H9 (cell line): ENCODE results near the gene EEF1G. TPM values are rescaled to one million over a fixed set of nuclear protein-coding genes. Genes with fewer than 3 reads are reported as not detected.

ENCODE experiments used
- DNase-seq: peaks from one replicate; pipeline ENCODE4 v3.0.0-alpha.2; 2017
- H2AFZ ChIP-seq: one replicate; pipeline ENCODE4 v1.6.1; 2013; ENCODE audit warnings: mild to moderate bottlenecking, low read length, control low read depth, moderate library complexity
- H2AK5ac ChIP-seq: 2 replicates; pipeline ENCODE4 v1.6.1; 2013; ENCODE audit warnings: low read length, control low read depth, mixed read lengths; ENCODE audit not compliant: insufficient read length
- H2BK120ac ChIP-seq: one replicate; pipeline ENCODE4 v1.6.1; 2013; ENCODE audit warnings: low read depth, mild to moderate bottlenecking, low read length, control low read depth, inconsistent platforms; ENCODE audit not compliant: poor library complexity, severe bottlenecking
- H2BK12ac ChIP-seq: 2 replicates; pipeline ENCODE4 v1.6.1; 2013; ENCODE audit warnings: low read length, control low read depth, mixed read lengths, low read depth; ENCODE audit not compliant: insufficient read length
- H2BK15ac ChIP-seq: 2 replicates; pipeline ENCODE4 v1.6.1; 2013; ENCODE audit warnings: low read depth, low read length, control low read depth
- H2BK20ac ChIP-seq: one replicate; pipeline ENCODE4 v1.6.1; 2013; ENCODE audit warnings: low read depth, mild to moderate bottlenecking, low read length, control low read depth, inconsistent platforms; ENCODE audit not compliant: poor library complexity, severe bottlenecking
- H2BK5ac ChIP-seq: 2 replicates; pipeline ENCODE4 v1.6.1; 2013; ENCODE audit warnings: low read length, control low read depth, mixed read lengths; ENCODE audit not compliant: insufficient read length
- H3K14ac ChIP-seq: 2 replicates; pipeline ENCODE4 v1.6.1; 2013; ENCODE audit warnings: low read length, control low read depth; ENCODE audit not compliant: insufficient read depth
- H3K18ac ChIP-seq: 2 replicates; pipeline ENCODE4 v1.6.1; 2013; ENCODE audit warnings: low read depth, mild to moderate bottlenecking, mixed read lengths, low read length, control low read depth; ENCODE audit not compliant: insufficient read length
- H3K23ac ChIP-seq: 2 replicates; pipeline ENCODE4 v1.6.1; 2013; ENCODE audit warnings: low read length, control low read depth, mixed read lengths, low read depth; ENCODE audit not compliant: insufficient read length
- H3K23me2 ChIP-seq: 2 replicates; pipeline ENCODE4 v1.6.1; 2013; ENCODE audit warnings: low read depth, mild to moderate bottlenecking, mixed read lengths, low read length, control low read depth; ENCODE audit not compliant: insufficient read length, poor library complexity, severe bottlenecking
- H3K27ac ChIP-seq: 2 replicates; pipeline ENCODE4 v1.5.1; 2013; ENCODE audit warnings: low read length, control low read depth, mixed read lengths, low read depth; ENCODE audit not compliant: insufficient read length
- H3K27me3 ChIP-seq: 2 replicates; pipeline ENCODE4 v1.6.1; 2013; ENCODE audit warnings: low read length, control low read depth, inconsistent platforms; ENCODE audit not compliant: insufficient read depth
- H3K4ac ChIP-seq: 2 replicates; pipeline ENCODE4 v1.6.1; 2013; ENCODE audit warnings: low read depth, mild to moderate bottlenecking, control low read depth, inconsistent platforms, low read length, moderate library complexity
- H3K4me1 ChIP-seq: 2 replicates; pipeline ENCODE4 v1.6.1; 2013; ENCODE audit warnings: low read length, control low read depth, inconsistent platforms; ENCODE audit not compliant: insufficient read depth
- H3K4me2 ChIP-seq: 2 replicates; pipeline ENCODE4 v1.6.1; 2013; ENCODE audit warnings: low read length, control low read depth, mixed read lengths; ENCODE audit not compliant: insufficient read length, insufficient read depth
- H3K56ac ChIP-seq: 2 replicates; pipeline ENCODE4 v1.6.1; 2013; ENCODE audit warnings: low read depth, mild to moderate bottlenecking, mixed read lengths, low read length, control low read depth; ENCODE audit not compliant: insufficient read length
- H3K79me1 ChIP-seq: 2 replicates; pipeline ENCODE4 v1.6.1; 2013; ENCODE audit warnings: low read depth, mild to moderate bottlenecking, moderate library complexity, low read length, control low read depth, inconsistent platforms; ENCODE audit not compliant: insufficient read depth, poor library complexity, severe bottlenecking
- H3K79me2 ChIP-seq: 2 replicates; pipeline ENCODE4 v1.6.1; 2013; ENCODE audit warnings: low read length, control low read depth, inconsistent platforms; ENCODE audit not compliant: insufficient read depth
- H3K9ac ChIP-seq: 2 replicates; pipeline ENCODE4 v1.6.1; 2013; ENCODE audit warnings: low read length, control low read depth, mixed read lengths; ENCODE audit not compliant: insufficient read length; ENCODE audit errors: extremely low read depth
- H3K9me3 ChIP-seq: one replicate; pipeline ENCODE4 v1.6.1; 2013; ENCODE audit warnings: low read depth, low read length, inconsistent platforms; ENCODE audit not compliant: control insufficient read depth
- H3T11ph ChIP-seq: one replicate; pipeline ENCODE4 v1.6.1; 2013; ENCODE audit warnings: mild to moderate bottlenecking, low read length, control low read depth, inconsistent platforms
- H4K20me1 ChIP-seq: one replicate; pipeline ENCODE4 v1.6.1; 2013; ENCODE audit not compliant: control insufficient read depth, insufficient read length, insufficient read depth
- H4K5ac ChIP-seq: 2 replicates; pipeline ENCODE4 v1.6.1; 2013; ENCODE audit warnings: low read depth, mild to moderate bottlenecking, mixed read lengths, low read length, control low read depth; ENCODE audit not compliant: insufficient read length
- H4K8ac ChIP-seq: replicated peaks from 2 replicates; pipeline ENCODE4 v1.6.1; 2013; ENCODE audit warnings: low read length, control low read depth, mixed read lengths, low read depth; ENCODE audit not compliant: insufficient read length
- H4K91ac ChIP-seq: 2 replicates; pipeline ENCODE4 v1.6.1; 2013; ENCODE audit warnings: low read depth, mild to moderate bottlenecking, moderate library complexity, mixed read lengths, low read length, control low read depth; ENCODE audit not compliant: insufficient read length
- H3K27ac Mint-ChIP-seq, 3 experiments: 2 replicates in 2 of 3; 3 replicates in 1 of 3; pipeline ENCODE4 v1.8.0; 2020 to 2021; ENCODE audit warnings: mixed read lengths in 3 of 3, mild to moderate bottlenecking in 1 of 3, moderate library complexity in 1 of 3
- H3K27me3 Mint-ChIP-seq: 2 replicates; pipeline ENCODE4 v1.8.0; 2021; ENCODE audit warnings: low read depth, mild to moderate bottlenecking, moderate library complexity, mixed read lengths
- H3K36me3 Mint-ChIP-seq, 3 experiments: 2 replicates in 2 of 3; 3 replicates in 1 of 3; pipeline ENCODE4 v1.8.0; 2020 to 2021; ENCODE audit warnings: low read depth in 3 of 3, mixed read lengths in 3 of 3; ENCODE audit not compliant: insufficient read depth in 1 of 3
- H3K4me1 Mint-ChIP-seq, 2 experiments: 2 replicates each; pipeline ENCODE4 v1.8.0; 2020; ENCODE audit warnings: mixed read lengths in 2 of 2
- H3K4me3 Mint-ChIP-seq, 2 experiments: 2 replicates in 1 of 2; 3 replicates in 1 of 2; pipeline ENCODE4 v1.8.0; 2020 to 2021; ENCODE audit warnings: mild to moderate bottlenecking in 2 of 2, mixed read lengths in 2 of 2, moderate library complexity in 1 of 2
- H3K9me3 Mint-ChIP-seq, 2 experiments: 2 replicates in 1 of 2; 3 replicates in 1 of 2; pipeline ENCODE4 v1.8.0; 2020; ENCODE audit warnings: mild to moderate bottlenecking in 2 of 2, mixed read lengths in 2 of 2, moderate library complexity in 1 of 2
- CTCF ChIP-seq: fragments of 200-600 bp; sonication (generic); conservative IDR thresholded peaks from 3 replicates; pipeline ENCODE4 v1.8.0; 2021; ENCODE audit warnings: antibody characterized with exemption, mild to moderate bottlenecking
- WGBS: extraction: QIAGEN DNeasy Blood & Tissue Kit; methylation state at CpG from one replicate; pipeline ENCODE4 v1.1.7; 2013; ENCODE audit warnings: missing lambda C conversion rate, low lambda C conversion rate, mixed read lengths; ENCODE audit not compliant: insufficient read length; ENCODE audit errors: extremely low coverage; 5-methylcytosine and 5-hydroxymethylcytosine counted together
- total RNA-seq: library from RNA; stranded (reverse); gene quantifications from 2 replicates; pipeline ENCODE4 v1.2.1, GENCODE V29; 2021

The EEF1G gene
- total RNA-seq, 1 experiment from 2014 or later: 1,790 TPM

- Histone ChIP-seq H2AFZ (no peak within 1 kb of the TSS), H4K20me1 (peaks cover 2% of the 10 kb centered on the region), H3K27me3 (peaks cover 53% of the 10 kb centered on the region), H3K9me3 (no peaks in the 10 kb centered on the region), H3K4ac (no peak within 1 kb of the TSS), H2BK120ac (no peak within 1 kb of the TSS), H3K56ac (no peak within 1 kb of the TSS), H2BK20ac (no peak within 1 kb of the TSS), H3K79me1 (no peaks in the 10 kb centered on the region), H4K8ac (no peak within 1 kb of the TSS), H3T11ph (no peak within 1 kb of the TSS), H4K5ac (no peak within 1 kb of the TSS), H3K14ac (peak within 1 kb of the TSS; percentile 52; the same call in 1 of the 2 replicates), H2BK5ac (no peak within 1 kb of the TSS), H3K4me2 (peak within 1 kb of the TSS; percentile 66), H3K23me2 (peaks cover 26% of the 10 kb centered on the region), H3K23ac (no peak within 1 kb of the TSS), H2BK12ac (no peak within 1 kb of the TSS), H4K91ac (no peak within 1 kb of the TSS), H3K4me1 (no peaks in the 10 kb centered on the region; the same call in 1 of the 2 replicates), H3K79me2 (no peaks in the 10 kb centered on the region), H2AK5ac (no peak within 1 kb of the TSS), H3K27ac (no peak within 1 kb of the TSS), H2BK15ac (no peak within 1 kb of the TSS), H3K9ac (no peak within 1 kb of the TSS), H3K18ac (peak within 1 kb of the TSS; percentile 59)
- Mint-ChIP-seq H3K36me3 (no peaks in the 10 kb centered on the region; a peak in 1 of 7 replicates), H3K4me3 (peak within 1 kb of the TSS; percentile 81 to 92), H3K9me3 (no peaks in the 10 kb centered on the region; a peak in 2 of 5 replicates), H3K4me1 (peaks cover 33 to 60% of the 10 kb centered on the region in 2 experiments), H3K27me3 (peaks cover 90% of the 10 kb centered on the region), H3K27ac (peak within 1 kb of the TSS in 1 of 3 experiments; percentile 69; a peak in 1 of 7 replicates)
- peak; percentile 73 for DNase-seq
- no peak for TF ChIP-seq CTCF
- WGBS: no CpG with 5 or more reads among the region's 69 CpGs
These were observed 27.3 kb downstream of the EEF1G start, which contains the start of gene AHNAK for GRCh38 chr11:62546244-62546928. TSS of gene AHNAK (minus strand) at chr11:62546806. CDS start at chr11:62536098, 10,708 bp downstream.
